GM12872 (cell line): Measurements from ENCODE around the gene DSC3.

Experiments used
- TF ChIP-seq, protein P1 (sequence below): IDR thresholded peaks from 3 replicates; pipeline ENCODE4 v1.5.1; 2011; ENCODE audit warnings: low read depth, mild to moderate bottlenecking, low read length, moderate library complexity; ENCODE audit not compliant: insufficient read depth

Gene DSC3

GRCh38 chr18:30940952-30941539 lies 101.5 kb downstream of the DSC3 start:
- TF ChIP-seq, protein P1, sequence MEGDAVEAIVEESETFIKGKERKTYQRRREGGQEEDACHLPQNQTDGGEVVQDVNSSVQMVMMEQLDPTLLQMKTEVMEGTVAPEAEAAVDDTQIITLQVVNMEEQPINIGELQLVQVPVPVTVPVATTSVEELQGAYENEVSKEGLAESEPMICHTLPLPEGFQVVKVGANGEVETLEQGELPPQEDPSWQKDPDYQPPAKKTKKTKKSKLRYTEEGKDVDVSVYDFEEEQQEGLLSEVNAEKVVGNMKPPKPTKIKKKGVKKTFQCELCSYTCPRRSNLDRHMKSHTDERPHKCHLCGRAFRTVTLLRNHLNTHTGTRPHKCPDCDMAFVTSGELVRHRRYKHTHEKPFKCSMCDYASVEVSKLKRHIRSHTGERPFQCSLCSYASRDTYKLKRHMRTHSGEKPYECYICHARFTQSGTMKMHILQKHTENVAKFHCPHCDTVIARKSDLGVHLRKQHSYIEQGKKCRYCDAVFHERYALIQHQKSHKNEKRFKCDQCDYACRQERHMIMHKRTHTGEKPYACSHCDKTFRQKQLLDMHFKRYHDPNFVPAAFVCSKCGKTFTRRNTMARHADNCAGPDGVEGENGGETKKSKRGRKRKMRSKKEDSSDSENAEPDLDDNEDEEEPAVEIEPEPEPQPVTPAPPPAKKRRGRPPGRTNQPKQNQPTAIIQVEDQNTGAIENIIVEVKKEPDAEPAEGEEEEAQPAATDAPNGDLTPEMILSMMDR = no peak
